IMR-90 (cell line): ENCODE measurements around the gene RUNDC3A. TPM values are rescaled to one million over a fixed set of nuclear protein-coding genes. Genes with fewer than 3 reads are reported as not detected.
A peak's percentile ranks its signal among the peaks of the same experiment; 100 is the strongest.

Experiments
- ATAC-seq: fragments of 200-7000 bp; cut with Tn5 transposase; 2 replicates; pipeline ENCODE4 v1.9.1; 2020; ENCODE audit warnings: low read depth, mild to moderate bottlenecking, moderate library complexity
- BruUV-seq: library from RNA; stranded (reverse); fragments of 400-500 nt; replicated peaks from 2 replicates; lab custom pipeline; 2021; lab: Mats Ljungman, UMichigan
- CTCF ChIA-PET: fragments of 300-600 bp; formaldehyde crosslinking; extraction: SDS; loops from one replicate; lab custom pipeline; 2021; ENCODE audit warnings: antibody characterized with exemption; lab: Yijun Ruan, JAX
- POLR2A ChIA-PET: fragments of 300-600 bp; sonication (Branson Sonifier 250); formaldehyde crosslinking; loops from one replicate; lab custom pipeline; 2022; ENCODE audit warnings: antibody characterized with exemption; ENCODE audit not compliant: unreplicated experiment; lab: Charles Lee
- DNase-seq: peaks from one replicate; pipeline ENCODE4 v3.0.0; 2013
- H2AFZ ChIP-seq: replicated peaks from 2 replicates; pipeline ENCODE3; 2013; ENCODE audit warnings: low read length, mild to moderate bottlenecking; ENCODE audit not compliant: poor library complexity
- H2AK5ac ChIP-seq: 2 replicates; pipeline ENCODE4 v1.6.1; 2013; ENCODE audit warnings: low read depth, low read length, inconsistent platforms
- H2AK9ac ChIP-seq: replicated peaks from 2 replicates; pipeline ENCODE3; 2013; ENCODE audit warnings: mild to moderate bottlenecking, low read depth, low read length, moderate library complexity; ENCODE audit not compliant: poor library complexity
- H2BK120ac ChIP-seq: 2 replicates; pipeline ENCODE4 v1.6.1; 2013; ENCODE audit warnings: low read depth, low read length, inconsistent platforms
- H2BK15ac ChIP-seq: 3 replicates; pipeline ENCODE4 v1.6.1; 2013; ENCODE audit warnings: low read depth, low read length, inconsistent platforms
- H2BK20ac ChIP-seq: 2 replicates; pipeline ENCODE4 v1.6.1; 2013; ENCODE audit warnings: low read depth, mild to moderate bottlenecking, inconsistent platforms, low read length, moderate library complexity
- H2BK5ac ChIP-seq: 2 replicates; pipeline ENCODE4 v1.6.1; 2013; ENCODE audit warnings: mild to moderate bottlenecking, low read depth, low read length, inconsistent platforms; ENCODE audit not compliant: poor library complexity, severe bottlenecking
- H3K14ac ChIP-seq: replicated peaks from 2 replicates; pipeline ENCODE4 v1.6.1; 2013; ENCODE audit warnings: low read depth, low read length, inconsistent platforms
- H3K18ac ChIP-seq: 2 replicates; pipeline ENCODE4 v1.6.1; 2013; ENCODE audit warnings: low read depth, low read length, control low read depth
- H3K23ac ChIP-seq: 2 replicates; pipeline ENCODE4 v1.6.1; 2013; ENCODE audit warnings: low read depth, low read length, inconsistent platforms
- H3K27ac ChIP-seq: 2 replicates; pipeline ENCODE4 v1.5.1; 2013; ENCODE audit warnings: mild to moderate bottlenecking, control low read depth, low read length; ENCODE audit not compliant: insufficient read depth
- H3K27me3 ChIP-seq: 2 replicates; pipeline ENCODE4 v1.6.1; 2013; ENCODE audit warnings: low read length; ENCODE audit not compliant: control insufficient read depth, insufficient read depth
- H3K36me3 ChIP-seq: 2 replicates; pipeline ENCODE4 v1.6.1; 2013; ENCODE audit warnings: low read length, mixed read lengths; ENCODE audit not compliant: control insufficient read depth, insufficient read depth
- H3K4ac ChIP-seq: 2 replicates; pipeline ENCODE4 v1.6.1; 2013; ENCODE audit warnings: low read depth, low read length, inconsistent platforms
- H3K4me1 ChIP-seq: 2 replicates; pipeline ENCODE4 v1.6.1; 2013; ENCODE audit warnings: low read length, mixed read lengths; ENCODE audit not compliant: control insufficient read depth, insufficient read depth
- H3K4me2 ChIP-seq: 2 replicates; pipeline ENCODE4 v1.6.1; 2013; ENCODE audit warnings: low read depth, mild to moderate bottlenecking, control low read depth, low read length, moderate library complexity
- H3K4me3 ChIP-seq: 2 replicates; pipeline ENCODE4 v1.5.1; 2013; ENCODE audit warnings: low read depth, mild to moderate bottlenecking, control low read depth, low read length, moderate library complexity; ENCODE audit not compliant: insufficient read depth
- H3K56ac ChIP-seq: 2 replicates; pipeline ENCODE4 v1.6.1; 2013; ENCODE audit warnings: low read length, inconsistent platforms; ENCODE audit not compliant: insufficient read depth; ENCODE audit errors: extremely low read depth
- H3K79me1 ChIP-seq, 2 experiments: 2 replicates each; pipeline ENCODE4 v1.6.1; 2013; ENCODE audit warnings: low read length in 2 of 2, inconsistent platforms in 1 of 2, low read depth in 1 of 2
- H3K9ac ChIP-seq: 2 replicates; pipeline ENCODE4 v1.6.1; 2013; ENCODE audit warnings: low read depth, low read length, control low read depth
- H3K9me1 ChIP-seq: 2 replicates; pipeline ENCODE4 v1.6.1; 2013; ENCODE audit warnings: low read length, inconsistent platforms; ENCODE audit not compliant: insufficient read depth
- H3K9me3 ChIP-seq: 2 replicates; pipeline ENCODE4 v1.6.1; 2013; ENCODE audit warnings: low read length; ENCODE audit not compliant: control insufficient read depth, insufficient read depth
- H4K20me1 ChIP-seq: 2 replicates; pipeline ENCODE4 v1.6.1; 2013; ENCODE audit warnings: low read length, inconsistent platforms; ENCODE audit not compliant: insufficient read depth
- H4K5ac ChIP-seq: 2 replicates; pipeline ENCODE4 v1.6.1; 2013; ENCODE audit warnings: mild to moderate bottlenecking, low read depth, low read length, control low read depth
- H4K8ac ChIP-seq, 2 experiments: 2 replicates each; pipeline ENCODE4 v1.6.1; 2013; ENCODE audit warnings: low read depth in 2 of 2, low read length in 2 of 2, control low read depth in 1 of 2, inconsistent platforms in 1 of 2
- H4K91ac ChIP-seq: 2 replicates; pipeline ENCODE4 v1.6.1; 2013; ENCODE audit warnings: low read depth, low read length, inconsistent platforms; ENCODE audit not compliant: insufficient read depth
- BHLHE40 ChIP-seq: fragments of 150-350 bp; IDR thresholded peaks from 2 replicates; pipeline ENCODE4 v1.6.1; 2016; ENCODE audit warnings: mild to moderate bottlenecking, low read depth, low read length
- WGBS, 2 experiments: methylation state at CpG; one replicate each; pipeline versions ENCODE4 v1.1.5 to v1.1.7; 2013; ENCODE audit warnings: missing lambda C conversion rate in 2 of 2; ENCODE audit not compliant: insufficient read length in 1 of 2; ENCODE audit errors: extremely low coverage in 2 of 2; 5-methylcytosine and 5-hydroxymethylcytosine counted together
- dilution Hi-C: fragments of 300-500 bp; cut with HindIII; formaldehyde crosslinking; loops from one replicate; pipeline ENCODE4 v1.14.3; 2018; ENCODE audit warnings: low sequenced_read_pairs; ENCODE audit not compliant: unreplicated experiment
- in situ Hi-C: fragments of 300-500 bp; cut with MboI; formaldehyde crosslinking; loops from 3 replicates; pipeline ENCODE4 v1.14.3; 2019; ENCODE audit warnings: low sequenced_read_pairs, inconsistent platforms, mixed read lengths
- intact Hi-C: fragments of 100-400 bp; cut with micrococcal nuclease; formaldehyde crosslinking; loops from 2 replicates; pipeline ENCODE4 v1.10.0; 2022
- polyA plus RNA-seq, 3 experiments: library from polyadenylated mRNA; depleted of rRNA; stranded (reverse); fragments of >200 nt; gene quantifications; 2 replicates each; pipeline ENCODE4 v1.2.3, GENCODE V29; 2012; ENCODE audit warnings: low replicate concordance in 1 of 3
- total RNA-seq: library from RNA; depleted of rRNA; stranded (reverse); fragments of >200 nt; gene quantifications from 2 replicates; pipeline ENCODE4 v1.2.3, GENCODE V29; 2012
- TF ChIP-seq, protein P1 (sequence below): fragments of 150-350 bp; IDR thresholded peaks from 2 replicates; pipeline ENCODE4 v1.6.1; 2017; ENCODE audit warnings: mild to moderate bottlenecking, antibody characterized with exemption, low read length, low read depth

RUNDC3A gene
- total and polyA plus RNA-seq, 2 of the 4 experiments (the other 2 are of a cell fraction) = under 0.01 to 0.34 TPM

DNA sequence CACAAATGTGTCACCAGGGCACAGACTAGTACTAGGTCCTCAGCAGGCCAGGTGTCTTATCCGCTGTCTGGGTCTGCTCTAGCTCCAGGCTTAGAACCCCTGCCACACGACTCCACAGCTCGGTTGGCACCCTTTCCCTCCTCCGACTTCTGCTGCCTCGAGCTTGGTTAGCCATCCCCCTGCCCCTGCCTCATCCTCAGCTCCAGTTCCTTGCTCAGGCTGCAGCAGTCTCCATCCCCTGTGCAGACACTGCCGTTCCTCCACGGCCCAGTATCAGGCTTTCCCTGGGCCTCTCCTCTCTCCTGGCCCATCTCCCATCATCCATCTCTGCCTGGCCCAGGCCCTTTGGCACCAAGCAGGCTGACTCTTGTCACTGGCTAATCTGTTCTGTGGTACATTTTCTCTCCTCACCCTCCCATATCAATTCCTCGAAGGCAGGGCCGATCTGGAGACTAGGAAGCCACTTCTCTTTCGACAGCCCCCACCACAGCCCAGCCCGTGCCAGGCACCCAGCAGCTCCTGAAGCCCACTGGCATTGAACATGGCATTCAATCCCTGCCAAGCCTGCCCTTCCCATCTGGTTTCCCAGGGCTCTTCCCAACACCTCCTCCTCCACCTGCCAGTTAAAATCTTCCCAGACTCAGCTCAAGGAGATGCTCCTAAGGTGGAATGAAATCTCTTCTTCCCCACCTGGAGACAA, 35.3 kb downstream of the RUNDC3A start:
- intact Hi-C loops = no loop called here
- H2BK15ac ChIP-seq = no peak overlapping the region
- WGBS, 2 experiments = 59% methylated on average over 10 of the region's 11 CpGs; no CpG with 5 or more reads in 1 of the 2 experiments
- no peak overlapping the region for H3K23ac ChIP-seq
- TF ChIP-seq BHLHE40 = no peak
- TF ChIP-seq, protein P1, sequence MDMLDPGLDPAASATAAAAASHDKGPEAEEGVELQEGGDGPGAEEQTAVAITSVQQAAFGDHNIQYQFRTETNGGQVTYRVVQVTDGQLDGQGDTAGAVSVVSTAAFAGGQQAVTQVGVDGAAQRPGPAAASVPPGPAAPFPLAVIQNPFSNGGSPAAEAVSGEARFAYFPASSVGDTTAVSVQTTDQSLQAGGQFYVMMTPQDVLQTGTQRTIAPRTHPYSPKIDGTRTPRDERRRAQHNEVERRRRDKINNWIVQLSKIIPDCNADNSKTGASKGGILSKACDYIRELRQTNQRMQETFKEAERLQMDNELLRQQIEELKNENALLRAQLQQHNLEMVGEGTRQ = no peak
- ChIA-PET POLR2A (interaction anchor here (0.5 kb wide), 1 partner anchor 301 kb away, joined by 6 read pairs; no protein-coding TSS in a partner anchor), CTCF (interaction anchor here (1.4 kb wide), 1 partner anchor 133 kb away, joined by 5 read pairs; no protein-coding TSS in a partner anchor)
- in situ Hi-C loops = no loop called here
- H4K91ac ChIP-seq = no peak overlapping the region
- no peak overlapping the region for H2BK5ac ChIP-seq
- no peak overlapping the region for H3K14ac ChIP-seq
- H2BK120ac ChIP-seq = no peak overlapping the region
- no TSS peak for BruUV-seq
- H3K4me3 ChIP-seq = no peak overlapping the region
- H3K9me1 ChIP-seq = peaks cover 10% of the 10 kb centered on the region; the same call in 1 of the 2 replicates
- peaks cover 5 to 24% of the 10 kb centered on the region in 2 experiments for H3K79me1 ChIP-seq
- H3K4ac ChIP-seq = no peak overlapping the region
- H4K8ac ChIP-seq = peak overlapping the region; percentile 7 to 91; a peak in 3 of 4 replicates
- H2AFZ ChIP-seq = peak overlapping the region; percentile 57
- H3K36me3 ChIP-seq = no peaks in the 10 kb centered on the region
- H2AK9ac ChIP-seq = no peak overlapping the region
- H2BK20ac ChIP-seq = no peak overlapping the region
- peaks cover 4% of the 10 kb centered on the region; the same call in 1 of the 2 replicates for H3K4me1 ChIP-seq
- ATAC-seq (no peak), DNase-seq (no peak)
- H3K9me3 ChIP-seq = no peaks in the 10 kb centered on the region
- no peak overlapping the region for H4K5ac ChIP-seq
- peaks cover 5% of the 10 kb centered on the region; the same call in 1 of the 2 replicates for H4K20me1 ChIP-seq
- H3K27me3 ChIP-seq = no peaks in the 10 kb centered on the region
- H3K27ac ChIP-seq = no peak overlapping the region
- no peak overlapping the region for H3K56ac ChIP-seq
- H2AK5ac ChIP-seq = 0 out of 2 replicates have a peak overlapping the region, but pooled peaks have one; percentile 24
- H3K18ac ChIP-seq = no peak overlapping the region
- H3K9ac ChIP-seq = no peak overlapping the region
- no peak overlapping the region for H3K4me2 ChIP-seq
- dilution Hi-C loops = no loop called here
